HG03139 (cell line): ENCODE data around the gene ACSM6.
A peak's percentile ranks its signal among the peaks of the same experiment; 100 is the strongest.

Experiments
- ATAC-seq: cut with Tn5 transposase; IDR thresholded peaks from one replicate; pipeline ENCODE4 v1.9.1; 2021; ENCODE audit not compliant: unreplicated experiment

ACSM6 gene

GRCh38 chr10:95244152-95244551 lies 50.1 kb downstream of the ACSM6 start:
- no peak for ATAC-seq

DNA sequence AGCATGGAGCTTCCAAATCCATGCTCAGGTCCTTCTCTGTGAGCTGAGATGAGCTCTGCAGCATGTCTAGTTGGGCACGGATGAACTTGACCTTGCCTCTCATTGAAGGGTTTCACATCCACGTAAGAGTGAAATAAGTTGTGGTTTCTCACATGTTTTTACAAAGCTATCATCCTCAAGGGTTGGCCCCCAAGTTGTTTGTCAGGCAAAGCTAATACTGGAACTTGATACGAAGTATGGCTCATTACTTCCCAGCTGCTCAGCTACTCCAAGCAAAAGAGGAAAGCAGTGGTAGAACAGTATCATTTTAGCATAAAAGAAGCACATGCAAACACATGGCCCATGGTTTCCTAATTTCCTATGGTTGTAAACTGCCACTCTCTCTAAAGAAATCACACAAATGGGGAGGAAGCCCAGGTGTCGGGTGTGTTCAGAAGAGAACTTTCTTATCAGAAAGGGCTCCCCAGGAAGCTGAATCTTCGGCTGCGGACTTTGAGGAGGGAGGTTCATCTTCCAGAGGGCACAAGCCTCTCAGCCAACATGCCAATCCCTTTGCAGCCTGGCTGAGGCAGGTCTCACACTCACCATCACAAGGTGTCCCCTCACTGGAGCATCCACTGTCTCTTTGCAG lies 51.5 kb downstream of the ACSM6 start:
- peak; percentile 83 for ATAC-seq

GRCh38 chr10:95246582-95247051 lies 52.6 kb downstream of the ACSM6 start:
- ATAC-seq, result no peak

DNA sequence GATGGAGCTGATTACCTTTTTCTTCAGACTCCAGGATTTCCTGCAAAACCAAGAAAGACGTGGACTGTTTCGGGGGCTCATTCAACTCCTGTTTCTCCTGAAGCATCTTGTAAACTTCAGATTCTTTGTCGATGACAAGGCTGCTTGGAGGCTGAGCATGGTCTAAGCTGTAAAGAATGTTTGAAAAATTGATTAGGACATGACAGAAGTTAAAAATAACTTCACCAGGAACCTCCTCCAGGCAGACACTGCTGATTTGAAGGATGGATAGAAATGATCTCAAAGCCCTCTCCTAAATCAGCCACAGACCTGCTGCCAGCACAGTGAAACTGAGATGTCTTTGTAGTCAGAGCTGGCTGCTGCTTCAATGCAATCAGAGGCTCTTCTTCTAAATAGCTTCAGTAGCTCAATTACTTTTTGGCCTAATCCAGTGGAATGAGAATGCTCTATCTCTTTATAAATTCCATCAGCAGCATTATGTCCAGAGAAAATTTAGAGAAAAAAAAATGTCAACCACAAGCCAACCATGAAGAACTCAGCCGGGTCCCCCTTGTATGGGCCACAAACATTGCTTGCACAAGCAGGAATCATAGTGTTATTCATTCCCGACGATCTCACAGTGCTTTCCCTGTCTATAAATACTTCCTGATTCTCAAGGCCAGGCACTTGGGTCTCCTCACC lies 53.3 kb downstream of the ACSM6 start:
- no peak for ATAC-seq

DNA sequence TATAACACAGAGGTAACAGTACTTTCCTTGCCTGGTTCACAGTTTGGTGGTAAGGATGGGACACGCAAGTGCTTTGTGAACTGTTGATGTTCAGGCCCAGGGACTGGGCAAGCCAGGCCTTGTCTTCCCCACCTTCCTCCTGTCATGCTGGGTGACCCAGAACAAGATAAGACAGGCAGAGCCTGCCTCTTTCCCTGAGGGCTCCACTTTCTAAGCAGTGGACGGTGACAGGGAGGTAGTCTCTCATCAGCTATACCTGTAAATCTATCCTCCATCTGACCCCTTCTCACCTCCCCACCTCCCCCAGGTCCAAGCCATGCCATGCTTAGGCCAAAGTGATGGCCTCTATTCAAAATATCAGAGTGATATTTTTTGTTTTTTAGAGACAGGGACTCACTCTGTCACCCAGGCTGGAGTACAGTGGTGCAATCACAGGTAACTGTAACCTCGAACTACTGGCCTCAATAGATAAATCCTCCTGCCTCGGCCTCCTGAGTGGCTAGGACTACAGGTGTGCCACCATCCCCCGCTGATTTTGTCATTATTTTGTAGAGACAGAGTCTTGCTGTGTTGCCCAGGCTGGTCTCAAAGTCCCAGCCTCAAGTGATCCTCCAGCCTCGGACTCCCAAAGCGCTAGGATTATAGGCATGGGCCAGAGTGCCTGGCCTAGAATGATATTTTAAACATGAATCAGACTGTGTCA lies 54.0 kb downstream of the ACSM6 start:
- no peak for ATAC-seq

DNA sequence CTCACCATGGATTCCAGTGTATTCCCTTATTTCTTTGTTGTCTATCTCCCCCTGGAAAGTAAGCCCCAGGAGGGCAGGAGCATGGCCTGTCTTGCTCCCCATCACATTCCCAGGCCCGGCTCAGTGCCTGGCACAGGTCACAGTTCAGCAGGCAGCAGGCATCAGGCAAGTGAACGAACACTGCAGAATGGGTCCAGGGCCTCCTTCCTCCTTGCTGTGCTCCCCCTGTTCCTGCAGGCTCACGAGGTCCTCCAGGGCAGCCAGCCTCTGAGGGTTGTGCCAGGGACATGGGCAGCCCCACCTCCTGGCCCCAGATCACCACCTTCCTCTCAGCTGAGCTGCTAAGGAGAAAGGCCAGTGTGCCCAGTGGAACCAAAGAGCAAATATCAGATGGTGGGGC lies 55.0 kb downstream of the ACSM6 start:
- no peak for ATAC-seq

DNA sequence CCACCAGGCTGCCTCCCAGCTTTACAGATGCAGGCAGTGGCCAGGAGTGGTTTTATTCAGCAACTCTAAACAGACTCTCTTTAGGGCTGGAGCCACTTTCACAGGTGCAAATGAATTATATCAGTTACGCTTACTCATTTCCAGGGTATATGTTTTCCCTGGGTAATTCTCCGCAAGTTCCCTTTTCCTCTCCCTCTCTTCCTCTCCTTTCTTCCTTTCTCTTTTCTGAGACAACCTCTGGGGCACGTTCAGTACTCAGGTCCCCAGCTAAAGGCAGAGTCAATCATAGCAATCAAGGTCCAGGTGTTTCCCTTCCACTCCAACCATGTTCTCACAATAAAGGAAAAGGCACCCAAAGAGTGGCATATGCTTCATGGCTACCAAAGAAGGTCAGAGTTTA lies 55.4 kb downstream of the ACSM6 start:
- ATAC-seq, result no peak

DNA sequence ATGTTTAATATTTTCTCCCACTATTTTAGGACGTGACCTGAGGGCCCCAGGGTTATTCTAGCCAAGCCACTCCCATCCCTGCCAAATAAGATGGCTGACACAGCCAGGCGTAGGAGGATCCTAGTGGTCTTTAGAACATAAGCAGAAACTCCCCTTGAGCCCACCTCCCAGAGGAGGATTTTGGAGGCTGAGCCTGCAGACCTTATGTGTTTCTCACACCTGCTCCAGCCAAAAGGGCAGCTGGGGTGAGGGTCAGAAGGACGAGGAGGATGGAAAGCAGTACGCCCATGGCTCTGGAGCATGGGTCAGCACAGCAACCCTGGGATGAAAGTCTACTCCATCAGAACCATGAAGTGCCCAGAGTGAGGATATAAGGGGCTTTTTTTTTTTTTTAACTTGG lies 56.8 kb downstream of the ACSM6 start:
- no peak for ATAC-seq

- ATAC-seq, result no peak
These were observed 59.0 kb downstream of the ACSM6 start for GRCh38 chr10:95253007-95253406.

GRCh38 chr10:95253686-95254085 lies 59.6 kb downstream of the ACSM6 start:
- ATAC-seq, result no peak

- ATAC-seq, result no peak
These were observed 60.6 kb downstream of the ACSM6 start for GRCh38 chr10:95254629-95255028.

DNA sequence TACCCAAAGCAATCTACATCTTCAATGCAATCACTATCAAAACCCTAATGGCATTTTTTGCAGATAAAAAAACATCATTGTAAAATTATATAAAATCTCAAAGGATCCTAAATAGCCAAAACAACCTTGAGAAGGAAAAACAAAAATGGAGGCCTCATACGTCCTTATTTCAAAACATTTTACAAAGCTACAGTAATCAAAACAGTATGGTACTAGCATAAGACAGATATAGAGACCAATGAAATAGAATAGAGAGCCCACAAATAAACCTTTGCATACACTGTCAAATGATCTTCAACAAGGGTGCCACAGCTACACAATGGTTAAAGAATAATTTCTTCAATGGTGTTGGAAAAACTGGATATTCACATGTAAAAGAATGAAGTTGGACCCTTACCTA lies 62.2 kb downstream of the ACSM6 start:
- ATAC-seq, result no peak

DNA sequence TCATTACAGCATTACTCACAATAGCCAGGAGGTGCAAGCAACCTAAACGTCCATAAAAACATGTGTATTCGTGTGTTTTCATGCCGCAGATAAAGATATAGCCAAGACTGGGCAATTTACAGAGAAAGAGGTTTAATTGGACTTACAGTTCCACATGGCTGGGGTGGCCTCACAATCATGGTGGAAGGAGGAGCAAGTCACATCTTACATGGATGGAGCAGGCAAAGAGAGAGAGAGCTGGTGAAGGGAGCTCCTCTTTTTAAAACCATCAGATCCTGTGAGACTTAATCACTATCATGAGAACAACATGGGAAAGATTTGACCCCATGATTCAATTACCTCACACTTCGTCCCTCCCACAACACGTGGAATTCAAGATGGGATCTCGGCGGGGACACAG lies 63.8 kb downstream of the ACSM6 start:
- ATAC-seq, result no peak

DNA sequence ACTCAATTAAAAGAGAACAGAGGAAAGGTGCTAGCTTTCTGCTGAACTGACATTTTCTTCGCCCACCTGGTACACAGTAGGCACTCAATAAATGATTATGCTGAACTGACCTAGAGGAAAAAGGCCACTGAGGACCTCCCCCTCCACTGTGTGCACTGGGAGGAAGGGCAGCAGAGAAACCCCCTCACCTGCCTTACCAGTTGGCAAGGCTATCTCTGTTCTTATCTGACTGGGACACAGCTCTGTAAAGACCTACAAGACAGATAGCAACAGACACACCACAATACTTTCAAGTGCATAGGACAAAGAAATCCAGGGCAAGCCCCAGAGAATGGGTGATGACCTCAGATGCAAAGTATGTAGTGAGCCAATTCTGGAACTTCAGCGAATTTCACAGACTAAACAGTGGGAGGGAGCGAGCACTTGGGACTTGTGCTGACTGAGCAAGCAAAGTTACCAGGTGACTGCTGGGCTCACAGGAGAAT lies 66.4 kb downstream of the ACSM6 start:
- ATAC-seq, result no peak

DNA sequence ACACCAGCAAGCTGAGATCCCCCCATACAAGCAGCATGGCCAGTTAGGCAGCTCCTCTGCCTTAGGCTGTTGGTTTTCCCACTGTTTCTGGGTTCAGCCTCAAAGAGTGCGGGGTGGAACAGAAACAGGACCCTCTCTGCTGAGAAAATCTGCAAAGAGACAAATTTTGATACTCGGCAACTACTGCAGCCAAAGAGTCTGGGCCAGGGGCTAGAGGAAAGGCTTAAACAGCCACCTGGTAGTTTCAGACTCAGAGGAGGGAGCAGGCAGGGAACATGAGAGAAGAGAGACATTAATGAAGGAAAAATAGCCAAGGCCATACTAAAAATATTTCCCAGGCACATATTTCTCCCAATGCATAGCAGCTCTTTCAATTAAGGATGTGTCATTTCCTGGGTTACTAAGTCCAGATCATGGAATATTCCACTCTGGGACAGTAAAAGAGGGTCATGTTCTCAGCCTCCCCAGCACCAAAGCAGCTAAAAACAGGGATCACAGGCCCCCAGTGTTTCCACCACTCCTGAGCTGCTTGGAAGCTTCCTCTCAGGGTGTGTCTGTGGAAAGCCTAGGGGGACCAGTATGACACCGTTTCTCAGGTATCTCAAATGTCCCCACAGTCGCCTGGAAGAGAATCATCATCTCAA lies 67.0 kb downstream of the ACSM6 start:
- no peak for ATAC-seq

DNA sequence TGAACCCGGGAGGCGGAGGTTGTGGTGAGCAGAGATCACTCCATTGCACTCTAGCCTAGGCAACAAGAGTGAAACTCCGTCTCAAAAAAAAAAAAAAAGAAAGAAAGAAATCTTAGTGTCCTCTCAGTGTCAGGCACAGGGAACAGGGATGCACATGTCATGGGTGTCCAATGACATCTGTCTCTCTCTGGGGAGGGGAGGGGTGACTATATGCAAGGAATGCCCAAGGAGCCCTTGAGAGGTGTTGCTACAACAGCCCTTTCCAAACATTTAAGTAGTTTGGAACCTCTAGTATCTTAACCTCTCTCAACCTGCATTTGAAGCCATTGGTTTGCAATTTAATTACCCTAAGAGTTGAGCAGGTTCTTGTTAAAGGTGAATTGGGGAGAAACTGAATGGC lies 67.9 kb downstream of the ACSM6 start:
- no peak for ATAC-seq

GRCh38 chr10:95262763-95263518 lies 68.9 kb downstream of the ACSM6 start:
- ATAC-seq, result no peak

DNA sequence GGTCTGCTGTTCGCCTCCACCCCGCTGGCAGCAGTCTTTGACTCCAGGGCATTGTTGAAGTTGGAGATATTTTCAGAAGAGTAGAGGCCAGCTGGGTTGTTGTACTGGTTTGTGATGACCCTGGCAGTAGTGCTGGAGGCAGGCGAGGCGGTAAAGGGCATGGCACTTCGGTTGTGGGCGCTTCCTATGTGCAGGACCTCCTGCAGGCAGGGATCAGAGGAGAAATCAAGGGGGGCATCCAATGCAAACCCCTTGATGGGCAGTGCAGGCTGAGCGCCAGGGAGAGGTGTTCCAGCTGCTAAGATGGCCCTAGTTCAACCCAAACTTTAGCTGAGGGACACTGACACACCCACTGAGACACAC lies 69.8 kb downstream of the ACSM6 start:
- ATAC-seq, result no peak

DNA sequence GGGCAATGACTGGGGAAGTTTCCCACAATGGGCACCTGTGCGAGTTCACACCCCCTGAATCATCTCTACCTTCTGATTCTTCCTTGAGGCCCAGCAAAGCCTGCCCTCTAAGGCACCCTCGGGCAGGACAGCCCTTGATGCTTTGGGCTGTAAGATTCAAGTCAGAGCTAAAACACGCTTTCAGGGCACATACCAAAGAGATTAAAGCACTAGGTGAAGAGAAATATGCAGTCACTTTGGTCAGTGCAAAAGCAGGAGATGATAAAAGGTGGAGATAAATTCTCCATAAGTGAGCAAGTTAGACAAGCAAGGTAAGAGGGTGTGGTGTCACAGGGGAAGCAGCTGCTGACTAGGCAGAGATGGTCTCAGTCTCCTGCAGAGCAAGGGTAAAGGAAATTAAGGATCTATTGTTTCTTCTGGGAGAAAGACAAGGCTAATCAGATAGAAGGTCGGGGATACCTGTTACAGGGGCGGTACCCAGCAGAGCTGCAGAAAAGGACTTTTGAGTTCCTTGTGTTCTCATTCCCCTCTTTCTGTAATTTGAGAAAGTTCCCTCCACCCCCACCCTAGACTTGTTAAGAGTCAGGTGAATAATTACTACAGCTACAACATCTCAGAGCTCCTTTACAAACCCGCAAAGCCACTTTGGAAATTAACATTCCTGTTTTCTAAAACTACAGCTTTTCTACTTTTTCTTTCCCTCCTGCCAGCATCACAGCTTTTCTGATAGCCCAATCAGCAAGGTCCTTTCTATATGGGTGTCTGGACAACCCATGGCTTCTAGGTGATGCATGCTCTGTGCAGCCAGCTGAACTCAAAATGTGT lies 70.4 kb downstream of the ACSM6 start:
- no peak for ATAC-seq

- no peak for ATAC-seq
These were observed 71.5 kb downstream of the ACSM6 start for GRCh38 chr10:95265572-95265971.
